ENCODE measurements around the gene PHF3.

DNA sequence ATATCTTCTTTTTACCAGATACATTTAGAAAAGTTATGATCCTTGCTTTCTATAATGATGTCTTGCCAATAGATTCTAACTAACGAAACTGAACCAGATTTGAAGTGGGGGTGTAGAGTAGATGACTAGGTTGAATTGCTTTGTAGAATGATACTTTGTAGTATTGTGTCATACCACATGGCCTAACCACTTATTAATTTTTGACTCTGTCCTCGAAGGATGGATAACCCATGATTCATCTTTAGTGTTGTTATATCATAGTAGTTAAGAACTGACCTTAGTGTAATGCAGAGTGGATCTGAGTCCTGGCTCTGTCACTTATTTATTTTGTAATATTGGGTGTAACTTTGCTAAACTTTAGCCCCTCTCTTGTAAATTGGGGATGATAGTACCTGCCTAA, 4.5 kb downstream of the PHF3 start:
- no peak for TF ChIP-seq POLR2AphosphoS5 (IDR thresholded peaks at IDR 0.05)
- TF ChIP-seq, protein P1, sequence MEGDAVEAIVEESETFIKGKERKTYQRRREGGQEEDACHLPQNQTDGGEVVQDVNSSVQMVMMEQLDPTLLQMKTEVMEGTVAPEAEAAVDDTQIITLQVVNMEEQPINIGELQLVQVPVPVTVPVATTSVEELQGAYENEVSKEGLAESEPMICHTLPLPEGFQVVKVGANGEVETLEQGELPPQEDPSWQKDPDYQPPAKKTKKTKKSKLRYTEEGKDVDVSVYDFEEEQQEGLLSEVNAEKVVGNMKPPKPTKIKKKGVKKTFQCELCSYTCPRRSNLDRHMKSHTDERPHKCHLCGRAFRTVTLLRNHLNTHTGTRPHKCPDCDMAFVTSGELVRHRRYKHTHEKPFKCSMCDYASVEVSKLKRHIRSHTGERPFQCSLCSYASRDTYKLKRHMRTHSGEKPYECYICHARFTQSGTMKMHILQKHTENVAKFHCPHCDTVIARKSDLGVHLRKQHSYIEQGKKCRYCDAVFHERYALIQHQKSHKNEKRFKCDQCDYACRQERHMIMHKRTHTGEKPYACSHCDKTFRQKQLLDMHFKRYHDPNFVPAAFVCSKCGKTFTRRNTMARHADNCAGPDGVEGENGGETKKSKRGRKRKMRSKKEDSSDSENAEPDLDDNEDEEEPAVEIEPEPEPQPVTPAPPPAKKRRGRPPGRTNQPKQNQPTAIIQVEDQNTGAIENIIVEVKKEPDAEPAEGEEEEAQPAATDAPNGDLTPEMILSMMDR (IDR thresholded peaks at IDR 0.05): no peak
- no peak for TF ChIP-seq POLR2A (IDR thresholded peaks at IDR 0.05)
